KBM-7 (cell line): ENCODE results near the gene ADARB2.
"Not testable (repeated sequence)": the region's sequence is repeated elsewhere in the genome, so short reads cannot be mapped to it uniquely, and the experiment has no call there.

Experiments used
- DNase-seq: peaks from one replicate; pipeline ENCODE4 v3.0.0-alpha.2; 2015
- in situ Hi-C: fragments of 300-500 bp; cut with MboI; formaldehyde crosslinking; loops from 2 replicates; pipeline ENCODE4 v1.14.3; 2020; ENCODE audit warnings: low sequenced_read_pairs, low pct_unique_long_range_greater_than_20kb, mixed read lengths

ADARB2 gene

GRCh38 chr10:1737222-1738061, at the start of gene ADARB2:
Gene ADARB2, minus strand, starts transcription at chr10:1737525.
- in situ Hi-C loops: no loop called here
- no peak for DNase-seq

GRCh38 chr10:1785835-1786234, 48.5 kb upstream of the ADARB2 start:
- DNase-seq: no peak

GRCh38 chr10:1782841-1783240, 45.5 kb upstream of the ADARB2 start:
- DNase-seq: no peak
- in situ Hi-C loops: no loop called here

More at GRCh38 chr10:1785835-1786234, 48.5 kb upstream of the ADARB2 start:
- in situ Hi-C loops: no loop called here

- no peak for DNase-seq
- in situ Hi-C loops: no loop called here
Measured at GRCh38 chr10:1779796-1780195, 42.5 kb upstream of the ADARB2 start.

GRCh38 chr10:1778375-1778969, 41.1 kb upstream of the ADARB2 start:
- in situ Hi-C loops: no loop called here
- DNase-seq: no peak

GRCh38 chr10:1776127-1776662, 38.9 kb upstream of the ADARB2 start:
- in situ Hi-C loops: no loop called here
- no peak for DNase-seq

- DNase-seq: no peak
- in situ Hi-C loops: no loop called here
Measured at GRCh38 chr10:1774796-1775195, 37.5 kb upstream of the ADARB2 start.

GRCh38 chr10:1773204-1773603, 35.9 kb upstream of the ADARB2 start:
- DNase-seq, in situ Hi-C loops: not testable (repeated sequence)

- in situ Hi-C loops: no loop called here
- no peak for DNase-seq
Measured at GRCh38 chr10:1766049-1766448, 28.7 kb upstream of the ADARB2 start.

GRCh38 chr10:1762076-1762475, 24.8 kb upstream of the ADARB2 start:
- DNase-seq: no peak

GRCh38 chr10:1754506-1755153, 17.3 kb upstream of the ADARB2 start:
- in situ Hi-C loops: no loop called here
- no peak for DNase-seq

More at GRCh38 chr10:1762076-1762475, 24.8 kb upstream of the ADARB2 start:
- in situ Hi-C loops: no loop called here

- in situ Hi-C loops: no loop called here
- no peak for DNase-seq
Measured at GRCh38 chr10:1752153-1752552, 14.8 kb upstream of the ADARB2 start.

GRCh38 chr10:1747590-1748157, 10.3 kb upstream of the ADARB2 start:
- in situ Hi-C loops: no loop called here
- DNase-seq: no peak

- in situ Hi-C loops: no loop called here
- DNase-seq: no peak
Measured at GRCh38 chr10:1746796-1747195, 9.5 kb upstream of the ADARB2 start.

GRCh38 chr10:1745780-1746456, 8.6 kb upstream of the ADARB2 start:
- DNase-seq: no peak
- in situ Hi-C loops: no loop called here

- in situ Hi-C loops: no loop called here
- DNase-seq: no peak
Measured at GRCh38 chr10:1744524-1744923, 7.2 kb upstream of the ADARB2 start.

- no peak for DNase-seq
- in situ Hi-C loops: no loop called here
Measured at GRCh38 chr10:1743141-1743540, 5.8 kb upstream of the ADARB2 start.

GRCh38 chr10:1741450-1741849, 4.1 kb upstream of the ADARB2 start:
- no peak for DNase-seq
- in situ Hi-C loops: no loop called here

- no peak for DNase-seq
- in situ Hi-C loops: no loop called here
Measured at GRCh38 chr10:1739751-1740150, 2.4 kb upstream of the ADARB2 start.
